Measurements from ENCODE around the gene MACROH2A1.

GRCh38 chr5:135395451-135395850 is 3.6 kb downstream of the MACROH2A1 start:
- TF ChIP-seq RFX5 (IDR thresholded peaks at IDR 0.05; ENCODE audit: low read depth, low read length) (no peak), CTCF (conservative IDR thresholded peaks at IDR 0.05; ENCODE audit: low read depth, low read length) (no peak), CEBPB (IDR thresholded peaks at IDR 0.05; ENCODE audit: low read depth, low read length) (no peak), MAFK (IDR thresholded peaks at IDR 0.05; ENCODE audit: low read depth, low read length) (no peak), RAD21 (IDR thresholded peaks at IDR 0.05; ENCODE audit: low read length) (no peak), MXI1 (IDR thresholded peaks at IDR 0.05; ENCODE audit: borderline replicate concordance, low read depth, low read length) (no peak), NFE2L2 (IDR thresholded peaks at IDR 0.05; ENCODE audit: low read depth, low read length) (no peak), POLR2A (IDR thresholded peaks at IDR 0.05; ENCODE audit: low read depth, low read length) (no peak), RCOR1 (IDR thresholded peaks at IDR 0.05; ENCODE audit: insufficient replicate concordance, low read length) (no peak), USF2 (IDR thresholded peaks at IDR 0.05; ENCODE audit: low read depth, low read length) (no peak), ELK1 (IDR thresholded peaks at IDR 0.05; ENCODE audit: borderline replicate concordance, low read depth, low read length) (no peak), CHD1 (IDR thresholded peaks at IDR 0.05; ENCODE audit: low read depth, low read length) (no peak), FOS (IDR thresholded peaks at IDR 0.05; ENCODE audit: low read depth, low read length) (no peak), MAZ (IDR thresholded peaks at IDR 0.05; ENCODE audit: borderline replicate concordance, low read depth, low read length) (no peak)

Measured in IMR-90 (cell line).